SH-SY5Y (cell line): ENCODE results near the gene CHN2.

Source experiments
- GATA2 ChIP-seq: IDR thresholded peaks from 2 replicates; pipeline ENCODE4 v1.6.1; 2011; ENCODE audit warnings: mild to moderate bottlenecking, low read depth, low read length
- GATA3 ChIP-seq: IDR thresholded peaks from 2 replicates; pipeline ENCODE4 v1.6.1; 2011; ENCODE audit warnings: low read depth, mild to moderate bottlenecking, low read length, moderate library complexity

CHN2 gene

GRCh38 chr7:29230871-29231345 lies 36.3 kb downstream of the CHN2 start:
- TF ChIP-seq GATA3 (no peak), GATA2 (no peak)

GRCh38 chr7:29231671-29232232 lies 37.2 kb downstream of the CHN2 start:
- TF ChIP-seq GATA3 (peak; percentile 53), GATA2 (no peak)

DNA sequence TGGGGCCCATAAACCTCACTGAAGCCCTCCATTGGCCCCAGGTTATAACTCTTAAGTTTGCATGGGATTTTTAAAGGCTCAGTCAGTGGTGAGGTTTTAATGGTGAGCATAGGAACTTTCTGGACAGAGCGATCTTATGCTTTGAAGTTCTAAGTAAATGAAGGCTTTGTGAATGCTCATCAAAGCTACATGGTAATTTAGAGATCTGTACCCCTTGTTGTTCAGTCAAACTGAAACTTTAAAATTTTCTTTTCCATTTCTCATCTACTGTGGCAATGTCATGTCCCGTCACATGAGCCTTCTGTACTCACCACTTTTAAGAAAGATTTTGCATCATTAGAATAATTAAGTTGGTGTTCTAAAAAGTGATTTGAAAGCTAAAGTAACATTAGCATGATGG lies 39.9 kb downstream of the CHN2 start:
- TF ChIP-seq GATA2 = no peak

- TF ChIP-seq GATA3 (no peak), GATA2 (no peak)
These were observed 41.6 kb downstream of the CHN2 start for GRCh38 chr7:29236071-29236580.

DNA sequence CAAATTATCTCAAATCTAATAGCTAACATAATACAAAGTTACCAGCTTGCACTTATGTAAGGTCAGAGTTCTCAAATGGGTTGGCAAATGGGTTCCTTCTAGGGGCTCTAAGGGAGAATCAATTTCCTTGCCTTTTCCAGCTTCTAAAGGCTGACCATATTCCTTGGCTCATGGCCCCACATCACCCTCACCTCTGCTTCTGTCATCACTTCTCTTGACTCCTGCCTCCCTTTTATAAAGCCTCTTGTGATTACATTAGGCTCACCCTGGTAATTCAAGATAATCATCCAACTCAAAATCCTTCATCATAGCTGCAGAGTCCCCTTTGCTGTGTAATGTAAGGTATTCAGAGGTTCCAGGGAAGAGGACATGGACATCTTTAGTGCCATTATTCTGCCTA lies 42.1 kb downstream of the CHN2 start:
- TF ChIP-seq GATA2 = no peak
- no peak for TF ChIP-seq GATA3

DNA sequence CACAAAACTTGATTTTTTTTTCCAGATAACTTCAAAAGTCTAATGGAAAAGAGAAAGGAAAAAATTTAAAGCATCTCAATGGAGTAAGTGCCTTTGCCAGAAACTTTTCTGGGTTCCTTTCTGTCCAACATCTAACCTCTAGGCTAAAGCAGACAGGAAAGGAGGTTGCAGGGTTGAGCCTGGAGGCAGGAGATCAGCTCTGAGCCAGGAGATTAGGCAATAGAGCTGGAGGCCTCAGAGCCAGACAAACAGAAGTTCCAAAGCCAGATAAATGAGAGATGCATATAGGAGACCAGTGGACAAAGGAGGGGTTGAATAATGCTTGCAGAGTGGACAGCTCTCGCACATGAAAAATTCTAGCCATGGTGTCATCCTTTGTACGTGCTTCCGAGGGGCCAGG lies 42.9 kb downstream of the CHN2 start:
- TF ChIP-seq GATA2 = no peak

GRCh38 chr7:29239638-29240037 lies 45.1 kb downstream of the CHN2 start:
- TF ChIP-seq GATA2 (no peak), GATA3 (no peak)

- no peak for TF ChIP-seq GATA3
- no peak for TF ChIP-seq GATA2
These were observed 47.7 kb downstream of the CHN2 start for GRCh38 chr7:29242265-29242664.

GRCh38 chr7:29243910-29244655 lies 49.5 kb downstream of the CHN2 start:
- TF ChIP-seq GATA3 (no peak), GATA2 (no peak)

DNA sequence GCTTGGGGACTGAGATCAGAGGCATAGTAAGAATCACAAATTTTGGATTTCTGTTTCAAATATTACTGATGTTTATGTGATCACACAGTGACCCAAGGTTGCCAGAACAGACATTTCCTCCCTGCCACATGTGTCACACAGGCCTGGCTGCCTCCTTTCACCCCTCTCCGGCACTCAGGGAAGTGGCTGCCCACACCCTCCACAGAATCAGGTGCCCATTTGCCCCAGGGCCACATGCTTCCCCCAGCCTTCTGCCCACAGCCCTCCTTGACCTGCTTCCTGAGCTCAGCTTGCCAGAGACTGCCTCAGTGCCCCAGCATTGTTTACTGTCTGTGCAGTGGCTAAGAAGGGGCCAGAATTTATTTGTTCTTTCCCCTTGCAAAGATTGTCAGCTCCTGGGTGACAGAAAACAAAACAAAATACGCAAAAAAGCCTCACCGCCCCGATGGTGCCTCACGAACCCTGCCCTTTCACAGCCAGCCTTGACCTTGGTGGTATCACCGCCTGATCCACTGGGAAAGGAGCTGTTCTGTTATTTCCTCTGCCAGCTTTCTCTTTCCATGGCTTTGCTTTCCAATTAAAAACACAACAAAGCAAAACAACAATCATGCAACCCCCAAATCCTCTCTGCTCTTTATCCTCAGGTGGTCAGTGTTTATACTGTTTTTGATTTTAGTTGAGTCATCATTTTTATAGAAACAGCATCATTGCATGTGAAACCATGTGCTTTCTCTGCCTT lies 52.8 kb downstream of the CHN2 start:
- TF ChIP-seq GATA3 = no peak
- TF ChIP-seq GATA2 = no peak

- no peak for TF ChIP-seq GATA3
- TF ChIP-seq GATA2 = no peak
These were observed 53.3 kb downstream of the CHN2 start for GRCh38 chr7:29247963-29248236.

DNA sequence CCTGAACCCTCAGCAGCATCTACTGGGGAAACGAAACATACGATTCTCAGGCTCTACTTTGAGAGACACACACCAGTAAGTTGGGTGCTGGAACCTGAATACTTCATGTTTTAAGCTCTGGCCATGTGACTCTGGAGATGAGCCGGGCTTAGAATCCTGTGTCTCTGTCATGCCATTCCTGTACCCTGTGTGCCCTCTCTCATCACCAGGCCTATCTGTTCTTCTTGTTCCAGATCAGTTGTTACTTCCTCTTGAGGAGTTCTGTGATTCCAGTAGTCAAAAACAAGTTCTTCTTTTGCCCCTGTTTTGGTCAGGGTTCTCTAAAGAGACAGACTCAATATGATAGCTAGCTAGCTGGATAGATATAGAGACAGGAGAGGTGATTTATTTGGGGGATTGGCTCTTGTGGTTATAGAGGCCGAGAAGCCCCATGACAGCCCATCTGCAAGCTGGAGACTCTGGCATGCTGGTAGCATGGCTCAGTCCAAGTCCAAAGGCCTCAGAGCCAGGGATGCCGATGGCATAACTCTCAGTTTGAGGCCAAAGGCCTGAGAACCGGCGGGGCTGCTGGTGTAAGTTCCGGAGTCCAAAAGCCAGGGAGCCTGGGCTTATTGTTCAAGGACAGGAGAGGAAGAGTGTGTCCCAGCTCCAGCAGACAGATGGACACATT lies 54.3 kb downstream of the CHN2 start:
- no peak for TF ChIP-seq GATA3
- TF ChIP-seq GATA2 = no peak

DNA sequence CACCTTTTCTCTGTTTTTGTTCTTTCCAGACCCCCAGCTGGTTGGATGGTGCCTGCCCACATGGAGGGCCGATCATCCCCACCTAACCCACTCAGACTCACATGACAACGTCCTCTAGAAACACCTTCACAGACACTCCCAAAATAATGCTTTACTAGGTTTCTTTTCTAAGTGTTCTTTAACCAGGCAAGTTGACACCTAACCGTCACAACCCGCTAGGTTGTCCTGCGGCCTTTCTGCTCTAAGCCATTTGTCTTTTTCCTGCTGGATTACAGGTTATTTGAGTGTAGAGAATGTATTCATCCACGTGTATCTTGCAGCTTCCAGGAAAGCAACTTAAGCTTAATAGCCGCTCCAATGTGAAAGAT lies 54.8 kb downstream of the CHN2 start:
- TF ChIP-seq GATA3 = no peak
- no peak for TF ChIP-seq GATA2

DNA sequence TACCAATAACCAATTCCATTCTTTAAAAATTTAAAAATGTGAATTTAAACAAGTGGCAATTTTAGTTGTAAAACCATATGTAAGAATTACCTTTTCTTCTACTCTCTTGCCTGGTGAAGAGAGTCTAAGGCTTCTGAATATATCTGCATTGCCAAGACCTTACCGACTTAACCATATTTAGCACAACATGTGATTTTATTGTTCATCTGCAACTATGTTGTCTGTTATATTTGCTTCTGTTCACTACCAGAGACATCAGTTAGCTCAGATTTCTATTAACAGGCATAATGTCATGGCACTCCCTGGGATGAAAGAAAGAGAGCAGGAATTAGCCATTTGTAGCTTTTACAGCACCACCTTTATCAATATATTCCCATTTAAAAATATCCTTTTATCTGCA lies 55.3 kb downstream of the CHN2 start:
- TF ChIP-seq GATA3 (no peak), GATA2 (no peak)

GRCh38 chr7:29253225-29253624 lies 58.6 kb downstream of the CHN2 start:
- TF ChIP-seq GATA3 (no peak), GATA2 (no peak)

DNA sequence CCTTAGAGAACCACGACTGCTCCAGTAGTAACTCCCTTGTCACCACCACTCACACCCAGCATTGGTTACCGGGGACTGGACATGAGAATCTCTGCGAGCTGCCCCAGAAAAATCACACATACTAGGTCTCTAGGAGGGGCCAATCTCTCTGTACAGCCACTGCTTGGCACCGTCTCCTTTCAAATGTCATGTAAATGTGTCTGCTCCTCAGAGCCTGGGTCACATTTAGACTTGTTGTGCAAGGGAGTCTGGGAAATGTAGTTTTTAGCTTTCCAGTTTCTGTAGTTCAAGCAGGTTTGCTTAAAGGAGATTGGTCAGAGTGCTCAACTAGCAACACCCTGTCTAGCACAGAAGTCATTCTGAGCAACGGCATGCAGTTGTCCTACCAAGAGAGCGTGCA lies 60.0 kb downstream of the CHN2 start:
- no peak for TF ChIP-seq GATA3
- TF ChIP-seq GATA2 = no peak
